SK-N-SH treated with all-trans-retinoic acid at 6 μM for 48 hours (cell line): ENCODE measurements around the gene WDR62.
A peak's percentile ranks its signal among the peaks of the same experiment; 100 is the strongest.

Source experiments
- ATAC-seq: fragments of 200-7000 bp; cut with Tn5 transposase; 3 replicates; pipeline ENCODE4 v1.9.1; 2020; ENCODE audit warnings: mild to moderate bottlenecking, moderate library complexity
- ARNTL ChIP-seq: fragments of 450-650 bp; formaldehyde crosslinking; IDR thresholded peaks from 2 replicates; pipeline ENCODE4 v1.5.0; 2020; ENCODE audit warnings: low read depth, mild to moderate bottlenecking, moderate library complexity, borderline replicate concordance
- CREB5 ChIP-seq: fragments of 250-450 bp; sonication (Bioruptor Pico); IDR thresholded peaks from 2 replicates; pipeline ENCODE4 v1.5.1; 2020; ENCODE audit warnings: low read depth, mild to moderate bottlenecking, moderate library complexity
- CSDC2 ChIP-seq: fragments of 250-450 bp; sonication (Bioruptor Pico); IDR thresholded peaks from 2 replicates; pipeline ENCODE4 v1.5.0; 2020; ENCODE audit warnings: mild to moderate bottlenecking, moderate library complexity
- CSRNP3 ChIP-seq: fragments of 250-450 bp; sonication (Bioruptor Pico); IDR thresholded peaks from 2 replicates; pipeline ENCODE4 v1.5.1; 2021; ENCODE audit warnings: mild to moderate bottlenecking, moderate library complexity
- GLIS3 ChIP-seq: fragments of 250-450 bp; sonication (Bioruptor Pico); IDR thresholded peaks from 2 replicates; pipeline ENCODE4 v1.5.0; 2020; ENCODE audit warnings: mild to moderate bottlenecking, moderate library complexity
- ISL1 ChIP-seq: fragments of 250-450 bp; sonication (Bioruptor Pico); IDR thresholded peaks from 2 replicates; pipeline ENCODE4 v2.1.2; 2022; ENCODE audit warnings: mild to moderate bottlenecking, moderate library complexity
- OSR1 ChIP-seq: fragments of 250-450 bp; sonication (Bioruptor Pico); IDR thresholded peaks from 2 replicates; pipeline ENCODE4 v1.8.0; 2022; ENCODE audit warnings: moderate library complexity, mild to moderate bottlenecking, inconsistent platforms
- POU6F1 ChIP-seq: fragments of 250-450 bp; sonication (Bioruptor Pico); IDR thresholded peaks from 2 replicates; pipeline ENCODE4 v1.8.0; 2021; ENCODE audit warnings: low read depth, mild to moderate bottlenecking, moderate library complexity, borderline replicate concordance
- PPARA ChIP-seq: fragments of 250-450 bp; sonication (Bioruptor Pico); IDR thresholded peaks from 2 replicates; pipeline ENCODE4 v1.5.0; 2020; ENCODE audit warnings: mild to moderate bottlenecking, borderline replicate concordance
- SNAI2 ChIP-seq: fragments of 250-450 bp; sonication (Bioruptor Pico); IDR thresholded peaks from 2 replicates; pipeline ENCODE4 v1.5.0; 2020; ENCODE audit warnings: mild to moderate bottlenecking, moderate library complexity
- TCF4 ChIP-seq: fragments of 250-450 bp; sonication (Bioruptor Pico); IDR thresholded peaks from 2 replicates; pipeline ENCODE4 v1.8.0; 2021; ENCODE audit warnings: mild to moderate bottlenecking, moderate library complexity, borderline replicate concordance
- TOX ChIP-seq: fragments of 250-450 bp; sonication (Bioruptor Pico); IDR thresholded peaks from 2 replicates; pipeline ENCODE4 v1.8.0; 2021; ENCODE audit warnings: mild to moderate bottlenecking, moderate library complexity, borderline replicate concordance
- TSHZ2 ChIP-seq: fragments of 250-450 bp; sonication (Bioruptor Pico); IDR thresholded peaks from 2 replicates; pipeline ENCODE4 v1.5.0; 2020; ENCODE audit warnings: mild to moderate bottlenecking, moderate library complexity
- ZC3H10 ChIP-seq: fragments of 250-450 bp; sonication (Bioruptor Pico); IDR thresholded peaks from 2 replicates; pipeline ENCODE4 v1.5.1; 2021; ENCODE audit warnings: mild to moderate bottlenecking, moderate library complexity
- ZFP3 ChIP-seq: fragments of 250-450 bp; sonication (Bioruptor Pico); IDR thresholded peaks from 2 replicates; pipeline ENCODE4 v1.5.0; 2020; ENCODE audit warnings: mild to moderate bottlenecking, moderate library complexity
- ZFP30 ChIP-seq: fragments of 450-650 bp; formaldehyde crosslinking; IDR thresholded peaks from 2 replicates; pipeline ENCODE4 v1.5.0; 2022; ENCODE audit warnings: mild to moderate bottlenecking, moderate library complexity
- ZNF70 ChIP-seq: fragments of 450-650 bp; formaldehyde crosslinking; IDR thresholded peaks from 2 replicates; pipeline ENCODE4 v1.5.0; 2020; ENCODE audit warnings: mild to moderate bottlenecking, moderate library complexity
- ZNF8 ChIP-seq: fragments of 450-650 bp; formaldehyde crosslinking; IDR thresholded peaks from 2 replicates; pipeline ENCODE4 v1.5.0; 2020; ENCODE audit warnings: mild to moderate bottlenecking, moderate library complexity

WDR62 gene

GRCh38 chr19:36139473-36140303 is 85.0 kb downstream of the WDR62 start, which contains the start of gene CAPNS1:
TSS of gene CAPNS1 (plus strand) at chr19:36140066. CDS start at chr19:36141012, 946 bp downstream.
- no peak for TF ChIP-seq ZNF70 (CRISPR knock-in tag)
- no peak for TF ChIP-seq PPARA
- TF ChIP-seq CSDC2, result no peak
- 0 out of 2 replicates have a peak, but pooled peaks have one; percentile 39 for TF ChIP-seq TSHZ2
- peak; percentile 87 for ATAC-seq

GRCh38 chr19:36140304-36141038 is 85.8 kb downstream of the WDR62 start:
- peak; percentile 24 for ATAC-seq
- TF ChIP-seq OSR1 (no peak), TCF4 (CRISPR knock-in tag) (no peak), CREB5 (CRISPR knock-in tag) (no peak; the same call in 1 of the 2 replicates), ZNF8 (CRISPR knock-in tag) (no peak), GLIS3 (CRISPR knock-in tag) (no peak), SNAI2 (CRISPR knock-in tag) (no peak), ZFP3 (CRISPR knock-in tag) (no peak), ZFP30 (CRISPR knock-in tag) (no peak), ISL1 (no peak), TSHZ2 (no peak), CSDC2 (no peak), POU6F1 (CRISPR knock-in tag) (no peak), TOX (CRISPR knock-in tag) (no peak)
- TF ChIP-seq, all 23 proteins: peak for 0

GRCh38 chr19:36141039-36141927 is 86.6 kb downstream of the WDR62 start:
- no peak for TF ChIP-seq CSRNP3 (CRISPR knock-in tag)
- TF ChIP-seq SNAI2 (CRISPR knock-in tag), result no peak
- TF ChIP-seq ZNF70 (CRISPR knock-in tag), result no peak
- TF ChIP-seq ZC3H10, result no peak
- no peak for TF ChIP-seq TSHZ2
- no peak for TF ChIP-seq PPARA
- TF ChIP-seq TOX (CRISPR knock-in tag), result no peak
- no peak for TF ChIP-seq ZFP3 (CRISPR knock-in tag)
- TF ChIP-seq ARNTL (CRISPR knock-in tag), result no peak
- peak; percentile 65 for ATAC-seq
